GM19395 (cell line): ENCODE measurements around the gene ZNF330.
"Not testable (repeated sequence)": the region's sequence is repeated elsewhere in the genome, so short reads cannot be mapped to it uniquely, and the experiment has no call there.

Experiments used
- ATAC-seq: cut with Tn5 transposase; IDR thresholded peaks from one replicate; pipeline ENCODE4 v1.9.1; 2021; ENCODE audit warnings: mild to moderate bottlenecking, moderate library complexity; ENCODE audit not compliant: unreplicated experiment

ZNF330 gene

DNA sequence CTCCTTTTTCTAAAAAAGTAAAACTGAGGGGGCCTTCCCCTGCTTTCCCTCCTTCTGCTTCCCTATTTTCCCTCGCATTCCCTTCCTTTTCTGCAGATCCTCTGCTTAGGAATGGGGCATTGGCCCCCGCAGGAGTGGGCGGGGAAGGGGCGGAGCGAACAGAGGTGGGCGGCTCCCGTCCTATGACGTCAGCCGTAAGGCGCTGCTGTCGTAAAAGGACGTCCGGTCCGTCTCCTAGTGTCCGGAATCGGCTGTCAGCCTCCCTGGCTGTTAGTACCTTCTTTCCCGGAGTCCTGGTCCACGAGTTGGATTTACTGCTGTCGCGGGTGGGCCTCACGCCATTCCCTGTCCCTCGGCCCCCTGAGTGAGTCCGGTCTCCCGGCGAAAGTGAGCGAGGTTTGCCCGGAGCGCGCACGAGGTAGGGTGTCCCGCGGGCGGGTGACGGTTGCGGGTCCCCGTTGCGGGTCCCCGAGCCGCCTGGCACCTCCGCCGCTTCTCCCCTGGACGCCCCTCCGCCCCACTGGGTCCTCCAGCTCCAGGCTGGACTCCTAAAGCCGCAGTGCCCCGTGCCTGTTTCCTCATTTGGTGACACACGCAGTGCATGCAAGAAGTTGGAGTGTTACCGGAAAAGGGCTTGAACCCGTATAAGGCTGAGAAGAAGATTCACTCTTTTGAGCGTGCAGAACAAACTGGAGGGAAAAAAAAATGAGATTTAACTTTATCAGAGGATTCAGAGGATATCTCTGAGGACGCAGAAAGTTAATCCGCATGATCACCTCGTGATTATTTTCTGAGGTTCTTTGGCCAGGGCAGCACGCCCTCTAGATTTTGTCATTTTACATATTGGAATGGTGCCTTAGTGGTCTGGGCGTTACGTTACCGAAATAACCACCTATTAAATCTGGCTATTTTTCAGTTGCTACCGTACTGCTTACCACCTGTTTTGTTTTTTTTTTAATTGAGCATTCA, at the start of gene ZNF330:
ZNF330 (plus strand) TSS at position 205 of the 969 bp plus-strand sequence. CDS start 1,477 bp downstream, outside the sequence.
- peak; percentile 92 for ATAC-seq

GRCh38 chr4:141174457-141174856, 46.2 kb upstream of the ZNF330 start:
- no peak for ATAC-seq

DNA sequence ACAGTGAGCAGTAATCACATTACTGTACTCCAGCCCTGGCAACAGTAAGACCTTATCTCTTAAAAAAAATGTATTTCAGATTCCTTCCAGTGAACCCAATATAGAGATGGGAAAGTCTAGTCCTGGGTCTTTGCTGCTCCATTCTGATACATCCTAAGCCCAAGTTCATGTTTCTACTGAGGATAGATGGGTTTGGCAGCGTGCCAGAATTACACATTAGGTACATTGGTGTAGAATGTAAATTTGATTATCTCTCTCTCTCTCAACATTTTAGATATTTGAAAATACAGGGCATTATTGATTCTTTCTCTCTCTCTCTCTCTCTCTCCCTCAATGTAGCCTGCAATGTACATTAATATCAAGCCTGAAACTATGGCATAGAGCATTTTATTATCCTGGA, 43.5 kb upstream of the ZNF330 start:
- no peak for ATAC-seq

- ATAC-seq, result no peak
Measured at GRCh38 chr4:141179474-141180373, 41.0 kb upstream of the ZNF330 start.

DNA sequence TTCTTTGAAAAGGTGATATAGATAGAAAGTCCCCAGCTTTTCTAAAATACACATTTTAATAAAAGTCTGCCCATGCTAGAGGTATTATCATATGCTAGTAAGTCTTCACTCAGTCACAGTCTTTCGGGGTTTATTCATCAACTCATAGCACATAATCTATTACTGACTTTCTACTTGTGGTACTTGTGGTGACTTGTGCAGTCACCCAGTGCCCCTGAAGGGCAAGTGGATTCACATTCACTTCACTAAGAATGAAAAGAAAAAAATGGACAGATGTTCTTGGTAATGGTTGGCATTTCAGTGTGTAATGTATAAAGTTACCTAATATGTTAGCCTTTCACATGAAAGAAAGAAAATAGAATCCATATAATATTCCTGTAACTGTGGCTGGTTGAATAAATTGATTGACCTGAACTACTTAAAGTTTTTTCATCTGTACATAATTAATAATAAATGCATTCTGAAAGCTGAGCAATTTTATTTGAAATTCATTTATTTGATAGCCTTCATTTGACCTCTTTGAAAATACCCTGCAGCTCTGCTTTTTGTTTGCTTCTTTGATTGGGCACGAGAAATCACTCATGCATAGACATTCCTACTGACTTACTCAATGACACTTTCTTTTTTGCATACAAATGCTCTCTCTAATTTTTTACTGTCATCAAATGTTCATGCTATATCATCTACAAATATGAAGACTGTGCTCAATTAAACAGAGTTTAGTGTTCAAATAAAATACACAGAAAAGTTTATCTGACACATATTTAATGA, 39.5 kb upstream of the ZNF330 start:
- ATAC-seq, result no peak

- not testable (repeated sequence) for ATAC-seq
Measured at GRCh38 chr4:141183491-141183890, 37.2 kb upstream of the ZNF330 start.

DNA sequence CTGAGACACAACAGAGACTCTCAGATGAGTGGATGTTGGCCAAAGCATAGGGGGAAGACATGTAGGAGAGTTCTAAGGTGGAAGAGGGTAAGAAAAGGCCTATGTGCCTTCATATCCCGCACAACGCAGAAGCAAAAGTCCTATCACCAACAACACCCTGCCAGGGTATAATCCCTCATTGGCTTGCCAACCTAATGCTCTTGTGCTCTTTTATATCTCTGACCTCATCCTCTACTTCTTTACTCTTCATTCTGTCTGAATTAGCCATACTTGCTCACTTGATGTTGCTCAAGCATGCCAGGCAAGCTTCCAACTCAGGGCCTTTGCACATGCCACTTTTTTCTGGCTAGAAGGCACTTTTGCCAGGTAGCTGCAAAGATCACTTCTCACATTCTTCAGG, 28.1 kb upstream of the ZNF330 start:
- no peak for ATAC-seq

- ATAC-seq, result no peak
Measured at GRCh38 chr4:141193516-141194034, 27.1 kb upstream of the ZNF330 start.

GRCh38 chr4:141195095-141195707, 25.5 kb upstream of the ZNF330 start:
- no peak for ATAC-seq

DNA sequence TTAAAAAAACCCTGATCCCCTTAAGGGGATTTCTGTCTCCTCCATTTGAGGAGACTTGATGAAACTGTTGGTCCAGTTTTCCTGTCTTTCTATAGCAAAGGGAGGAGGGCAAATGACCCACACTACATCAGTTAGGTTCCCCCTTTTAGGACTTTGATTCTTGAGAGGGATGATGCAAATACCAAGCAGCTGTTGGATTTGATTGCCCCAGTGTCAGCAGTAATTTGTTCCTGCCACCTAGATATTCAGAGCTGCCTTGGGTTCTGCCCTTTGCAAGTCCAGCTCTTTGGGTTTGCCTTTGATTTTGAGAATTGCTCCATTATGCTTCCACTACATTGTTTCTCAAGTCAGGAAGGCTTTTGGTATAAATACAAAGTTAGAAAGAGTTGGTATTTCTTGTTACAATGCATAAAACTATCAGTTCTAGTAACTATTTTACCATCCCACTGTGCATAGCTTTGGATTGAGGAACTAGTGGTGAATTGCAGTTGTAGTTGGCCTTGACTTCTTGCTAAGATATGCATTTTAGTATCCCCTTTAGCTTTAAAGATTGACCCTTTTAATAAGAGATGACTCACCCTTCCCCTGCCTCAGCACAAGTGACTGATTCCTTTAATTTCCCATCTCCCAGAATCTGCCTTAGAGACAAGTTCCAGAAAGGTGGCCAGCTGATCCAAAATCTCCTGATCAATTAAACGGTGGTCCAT, 24.3 kb upstream of the ZNF330 start:
- ATAC-seq, result no peak

- ATAC-seq, result no peak
Measured at GRCh38 chr4:141207961-141208360, 12.7 kb upstream of the ZNF330 start.

- ATAC-seq, result no peak
Measured at GRCh38 chr4:141210168-141210567, 10.5 kb upstream of the ZNF330 start.

DNA sequence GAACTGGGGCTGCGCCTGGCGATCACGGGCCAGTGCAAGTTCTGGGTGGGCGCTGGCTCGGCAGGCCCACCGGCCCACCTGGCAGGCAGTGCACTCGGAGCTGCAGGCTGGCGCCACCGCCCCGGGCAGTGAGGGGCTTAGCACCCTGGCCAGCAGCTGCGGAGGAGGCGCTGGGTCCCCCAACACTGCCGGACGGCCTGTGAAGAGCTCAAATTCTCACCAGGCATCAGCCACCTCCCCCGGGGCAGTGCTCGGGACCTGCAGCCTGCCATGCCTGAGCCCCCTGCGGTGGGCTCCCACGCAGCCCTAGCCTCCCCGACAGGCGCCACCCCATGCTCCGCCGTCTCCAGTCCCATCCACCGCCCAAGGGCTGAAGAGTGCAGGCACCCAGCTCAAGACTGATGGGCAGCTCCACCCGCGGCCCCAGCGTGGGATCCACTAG, 7.1 kb upstream of the ZNF330 start:
- ATAC-seq, result no peak

DNA sequence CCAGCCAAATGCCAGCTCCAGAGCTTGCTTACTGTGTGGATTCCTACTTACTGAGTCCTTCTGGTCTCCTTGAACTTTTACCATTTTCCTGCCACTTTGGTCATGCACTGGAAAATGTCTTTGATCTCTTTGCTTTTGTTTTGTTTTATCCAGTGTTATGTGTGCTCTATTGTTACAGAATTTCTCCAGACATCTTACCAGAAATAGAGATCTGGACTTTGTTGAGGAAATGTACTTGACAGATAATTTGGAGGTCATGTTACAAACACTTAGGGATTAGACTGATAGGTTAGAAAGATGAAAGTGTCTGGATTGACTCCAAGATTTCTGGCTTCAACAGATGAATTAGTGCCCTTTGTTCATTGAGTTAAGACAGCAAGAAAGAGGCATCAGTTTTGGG, 5.7 kb upstream of the ZNF330 start:
- no peak for ATAC-seq

DNA sequence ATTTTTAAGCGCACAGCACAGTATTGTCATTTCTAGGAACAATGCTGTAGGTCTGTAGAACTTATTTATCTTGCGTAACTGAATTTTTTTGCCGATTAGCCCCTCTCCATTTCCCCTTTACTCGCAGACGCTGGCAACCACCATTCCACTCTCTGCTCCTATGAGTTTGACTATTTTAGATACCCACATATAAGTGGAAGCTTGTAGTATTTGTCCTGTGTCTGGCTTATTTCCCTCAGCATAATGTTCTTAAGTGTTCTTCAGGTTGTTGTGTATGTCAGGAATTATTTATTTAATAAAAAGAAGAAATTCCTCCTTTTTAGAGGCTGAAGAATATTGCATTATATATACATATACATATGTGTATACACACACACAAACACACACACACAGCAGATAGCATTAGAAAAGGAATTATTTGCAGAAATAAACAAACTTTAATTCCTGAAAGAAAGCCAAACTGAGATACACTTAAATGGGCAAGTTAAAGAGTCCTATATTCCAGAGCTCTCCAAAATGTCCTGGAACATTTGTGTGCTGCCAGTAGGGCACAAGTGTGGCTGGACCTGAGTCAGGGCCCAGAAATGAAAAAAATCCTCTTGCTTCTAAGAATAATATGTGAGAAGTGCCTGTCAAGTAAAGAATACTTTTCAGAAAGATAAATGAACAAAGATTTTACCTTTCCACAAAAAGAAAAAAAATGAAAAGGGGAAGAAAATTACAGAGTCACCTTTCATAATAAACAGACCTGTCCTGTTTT, 4.5 kb upstream of the ZNF330 start:
- ATAC-seq, result no peak

DNA sequence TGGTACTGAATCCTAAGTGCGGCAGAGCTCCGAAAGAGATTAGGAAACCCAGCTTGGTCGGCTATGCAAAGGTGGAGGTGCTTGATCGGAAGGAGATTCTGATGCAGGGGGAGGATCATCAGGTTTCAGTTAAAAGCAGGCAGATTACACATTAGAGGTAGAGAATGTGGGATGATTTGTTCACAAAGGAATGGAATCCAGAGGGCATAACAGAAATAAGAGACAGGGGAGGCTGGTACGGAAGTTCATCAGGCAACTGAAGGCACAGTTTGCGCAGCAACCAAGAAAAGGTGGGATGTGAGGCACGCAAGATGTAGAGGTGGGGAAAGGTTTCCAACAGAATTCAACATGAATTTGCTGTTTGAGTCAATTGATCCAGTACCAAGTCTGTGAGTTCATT, 424 bp upstream of the ZNF330 start:
- peak; percentile 33 for ATAC-seq

- ATAC-seq, result no peak
Measured at GRCh38 chr4:141223418-141223817, 2.7 kb downstream of the ZNF330 start.

DNA sequence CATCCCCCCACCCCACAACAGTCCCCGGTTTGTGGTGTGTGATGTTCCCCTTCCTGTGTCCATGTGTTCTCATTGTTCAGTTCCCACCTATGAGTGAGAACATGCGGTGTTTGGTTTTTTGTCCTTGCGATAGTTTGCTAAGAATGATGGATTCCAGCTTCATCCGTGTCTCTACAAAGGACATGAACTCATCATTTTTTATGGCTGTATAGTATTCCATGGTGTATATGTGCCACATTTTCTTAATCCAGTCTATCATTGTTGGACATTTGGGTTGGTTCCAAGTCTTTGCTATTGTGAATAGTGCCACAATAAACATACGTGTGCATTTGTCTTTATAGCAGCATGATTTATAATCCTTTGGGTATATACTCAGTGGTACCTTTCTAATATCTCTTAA, 6.6 kb downstream of the ZNF330 start:
- not testable (repeated sequence) for ATAC-seq
